NCI-H146 (cell line): ENCODE data around the gene TNNT3.
"Not testable (repeated sequence)": the region's sequence is repeated elsewhere in the genome, so short reads cannot be mapped to it uniquely, and the experiment has no call there.

ENCODE experiments used
- DNase-seq: peaks from one replicate; lab custom pipeline; 2025; lab: John Stamatoyannopoulos, UW

TNNT3 gene

DNA sequence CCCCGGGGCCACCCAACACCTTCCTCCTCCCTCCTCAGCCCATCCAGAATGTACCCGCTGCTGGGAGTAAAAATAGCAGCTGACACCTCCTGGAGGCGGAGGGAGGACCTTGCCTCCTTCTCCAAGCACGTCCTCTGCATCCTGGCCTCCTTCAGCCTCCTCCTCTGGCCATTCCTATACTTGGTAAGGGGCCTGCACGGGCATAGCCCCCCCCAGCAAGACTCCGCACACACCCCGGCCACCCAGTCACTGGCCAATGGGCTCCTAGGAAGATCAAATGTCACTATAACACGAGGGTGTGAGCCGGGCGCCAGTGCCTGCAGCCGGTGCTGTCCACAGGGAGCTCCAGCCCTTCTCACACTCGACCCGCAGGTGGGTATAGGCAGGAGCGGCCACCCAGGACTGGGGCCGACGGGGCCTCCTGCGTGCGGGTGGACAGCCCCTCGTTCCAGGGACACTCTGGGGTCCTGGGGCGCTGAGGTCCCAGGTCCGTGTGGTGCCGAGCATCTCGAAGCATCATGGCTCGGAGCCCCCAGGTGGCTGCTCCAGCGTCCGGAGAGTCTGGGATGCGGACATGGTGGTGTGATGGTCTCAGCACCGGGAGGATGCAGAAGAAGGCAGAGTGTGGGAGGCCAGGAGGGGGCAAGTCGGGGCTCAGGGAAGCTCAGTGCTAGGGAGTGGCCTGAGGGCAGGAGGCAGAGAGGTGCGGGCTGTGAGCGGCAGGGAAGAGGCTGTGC, at the start of gene TNNT3:
TNNT3 (plus strand) TSS at position 313 of the 737 bp plus-strand sequence. CDS start 3,172 bp downstream, outside the sequence.
- no peak for DNase-seq

DNA sequence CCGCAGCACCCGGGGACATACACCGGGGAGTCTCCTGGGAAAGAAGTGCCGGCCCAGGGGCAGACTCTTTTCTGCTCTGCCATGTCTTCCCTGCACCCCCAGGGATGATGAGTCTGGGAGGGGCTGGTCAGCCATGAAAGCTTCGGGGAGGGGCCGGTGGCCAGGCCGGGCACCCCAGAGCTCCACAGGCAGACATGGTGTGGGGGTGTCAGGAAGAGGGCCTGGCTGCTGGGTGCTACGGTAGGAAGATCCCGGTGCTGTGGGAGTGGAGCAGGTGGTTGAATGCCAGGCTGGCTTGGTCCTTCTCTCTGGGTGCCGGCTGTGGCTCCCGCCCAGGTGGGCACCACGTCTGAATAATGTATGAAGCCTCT, 49.2 kb upstream of the TNNT3 start:
- DNase-seq = no peak

DNA sequence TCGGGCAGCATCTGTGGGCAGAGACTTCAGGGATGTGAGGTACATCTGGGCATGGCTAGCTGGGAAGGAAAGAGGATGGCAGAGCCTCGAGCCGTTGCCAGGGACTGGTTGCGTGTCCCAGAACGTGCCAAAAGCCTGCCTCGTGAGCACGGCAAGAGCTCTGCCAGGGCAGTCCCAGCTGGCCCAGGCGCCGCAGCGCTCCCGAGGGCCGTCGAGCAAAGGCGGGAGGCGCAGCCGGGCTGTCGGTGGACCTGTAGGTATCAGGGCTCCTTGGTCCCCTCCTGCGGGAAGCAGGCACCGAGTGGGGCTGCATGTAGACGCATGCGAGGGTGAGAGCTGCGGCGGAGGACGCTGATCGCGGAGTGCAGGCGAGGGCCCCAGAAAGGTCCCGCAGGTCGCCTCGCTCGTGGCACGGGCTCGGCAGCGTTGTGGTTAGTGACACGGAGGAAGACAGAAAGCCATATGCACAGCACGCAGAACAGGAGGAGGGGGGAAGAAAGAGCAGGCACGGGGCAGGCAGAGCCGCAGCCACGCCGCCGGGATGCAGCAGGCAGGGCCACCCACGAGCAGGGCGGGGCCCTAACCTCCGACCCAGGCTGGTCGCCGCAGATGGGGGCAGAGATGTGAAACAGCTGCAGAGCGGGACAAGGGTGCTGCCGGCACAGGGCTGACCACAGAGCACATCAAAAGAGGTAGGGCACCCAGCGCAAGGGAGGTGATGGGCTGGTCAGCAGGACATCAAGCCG, 48.6 kb upstream of the TNNT3 start:
- DNase-seq = no peak

DNA sequence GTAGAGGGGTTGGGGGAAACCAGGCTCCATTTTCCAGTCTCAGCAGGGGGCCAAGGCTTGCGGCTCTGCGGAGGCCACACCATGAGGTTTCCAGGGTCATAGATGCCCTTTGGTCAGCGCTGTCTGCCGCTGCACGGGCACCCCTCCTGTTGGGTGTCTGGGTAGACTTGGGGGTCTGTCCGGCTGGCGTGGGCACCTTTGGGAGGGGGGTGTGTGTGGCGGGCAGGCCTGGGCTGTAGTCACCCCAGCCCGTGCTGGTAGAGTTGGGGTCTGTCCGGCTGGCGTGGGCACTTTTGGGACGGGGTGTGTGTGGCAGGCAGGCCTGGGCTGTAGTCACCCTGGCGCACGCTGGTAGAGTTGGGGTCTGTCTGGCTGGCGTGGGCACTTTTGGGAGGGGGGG, 48.0 kb upstream of the TNNT3 start:
- no peak for DNase-seq

DNA sequence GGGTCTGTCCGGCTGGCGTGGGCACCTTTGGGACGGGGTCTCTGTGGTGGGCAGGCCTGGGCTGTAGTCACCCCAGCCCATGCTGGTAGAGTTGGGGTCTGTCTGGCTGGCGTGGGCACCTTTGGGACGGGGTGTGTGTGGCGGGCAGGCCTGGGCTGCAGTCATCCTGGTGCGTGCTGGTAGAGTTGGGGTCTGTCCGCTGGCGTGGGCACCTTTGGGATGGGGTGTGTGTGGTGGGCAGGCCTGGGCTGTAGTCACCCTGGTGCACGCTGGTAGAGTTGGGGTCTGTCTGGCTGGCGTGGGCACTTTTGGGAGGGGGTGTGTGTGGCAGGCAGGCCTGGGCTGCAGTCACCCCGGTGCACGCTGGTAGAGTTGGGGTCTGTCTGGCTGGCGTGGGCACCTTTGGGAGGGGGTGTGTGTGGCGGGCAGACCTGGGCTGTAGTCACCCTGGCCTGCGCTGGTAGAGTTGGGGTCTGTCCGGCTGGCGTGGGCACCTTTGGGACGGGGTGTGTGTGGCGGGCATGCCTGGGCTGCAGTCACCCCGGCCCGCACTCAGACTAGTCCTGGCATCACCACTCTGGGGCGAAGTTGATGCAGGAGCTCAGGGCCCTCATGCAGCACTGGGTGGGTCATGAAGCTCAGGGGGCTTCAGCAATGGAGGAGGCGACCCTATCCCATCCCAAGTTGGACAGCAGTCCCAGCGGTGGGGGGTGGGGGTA, 47.1 kb upstream of the TNNT3 start:
- no peak for DNase-seq

DNA sequence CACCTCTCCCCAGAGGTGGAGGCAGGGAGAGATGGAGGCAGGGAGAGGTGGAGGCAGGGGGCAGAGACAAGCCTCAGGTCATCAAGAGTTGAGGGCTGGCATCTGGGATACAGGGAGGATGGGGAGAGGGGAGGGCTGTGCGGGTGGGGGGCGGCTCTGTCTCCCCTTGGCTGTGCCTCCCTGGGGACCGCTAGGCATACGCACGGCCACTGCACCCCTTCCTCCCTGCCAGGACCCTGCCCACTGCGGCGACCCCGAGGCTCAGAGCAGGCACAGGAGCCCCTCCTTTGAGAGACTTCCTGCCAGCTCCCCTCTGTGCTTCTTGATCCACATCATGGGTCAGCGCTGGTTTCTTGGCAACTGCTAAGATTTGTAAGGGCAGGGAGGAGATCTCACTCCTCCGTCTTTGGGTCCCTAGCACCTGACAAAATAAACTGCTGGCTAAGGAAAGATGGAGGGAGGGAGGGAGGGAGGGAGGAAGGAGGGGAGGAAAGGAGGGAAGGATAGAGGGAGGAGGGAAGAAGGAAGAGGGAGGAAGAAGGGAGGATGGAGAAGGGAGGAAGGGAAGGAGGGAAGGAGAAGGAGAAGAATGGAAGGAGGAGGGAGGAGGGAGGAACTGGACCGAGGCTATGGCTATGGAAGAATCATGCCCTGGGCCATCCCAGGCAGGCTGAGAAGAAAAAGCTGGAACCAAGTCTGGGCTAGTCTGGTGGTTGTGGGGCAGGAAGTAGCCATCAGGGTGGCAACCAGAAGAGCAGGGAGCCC, 46.3 kb upstream of the TNNT3 start:
- DNase-seq = no peak

DNA sequence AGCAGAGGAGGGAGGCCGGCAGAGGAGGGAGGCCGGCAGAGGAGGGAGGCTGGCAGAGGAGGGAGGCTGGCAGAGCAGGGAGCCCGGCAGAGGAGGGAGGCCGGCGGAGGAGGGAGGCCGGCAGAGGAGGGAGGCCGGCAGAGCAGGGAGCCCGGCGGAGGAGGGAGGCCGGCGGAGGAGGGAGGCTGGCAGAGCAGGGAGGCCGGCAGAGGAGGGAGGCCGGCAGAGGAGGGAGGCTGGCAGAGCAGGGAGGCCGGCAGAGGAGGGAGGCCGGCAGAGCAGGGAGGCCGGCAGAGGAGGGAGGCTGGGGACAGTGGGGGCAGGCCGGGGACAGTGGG, 45.7 kb upstream of the TNNT3 start:
- not testable (repeated sequence) for DNase-seq

DNA sequence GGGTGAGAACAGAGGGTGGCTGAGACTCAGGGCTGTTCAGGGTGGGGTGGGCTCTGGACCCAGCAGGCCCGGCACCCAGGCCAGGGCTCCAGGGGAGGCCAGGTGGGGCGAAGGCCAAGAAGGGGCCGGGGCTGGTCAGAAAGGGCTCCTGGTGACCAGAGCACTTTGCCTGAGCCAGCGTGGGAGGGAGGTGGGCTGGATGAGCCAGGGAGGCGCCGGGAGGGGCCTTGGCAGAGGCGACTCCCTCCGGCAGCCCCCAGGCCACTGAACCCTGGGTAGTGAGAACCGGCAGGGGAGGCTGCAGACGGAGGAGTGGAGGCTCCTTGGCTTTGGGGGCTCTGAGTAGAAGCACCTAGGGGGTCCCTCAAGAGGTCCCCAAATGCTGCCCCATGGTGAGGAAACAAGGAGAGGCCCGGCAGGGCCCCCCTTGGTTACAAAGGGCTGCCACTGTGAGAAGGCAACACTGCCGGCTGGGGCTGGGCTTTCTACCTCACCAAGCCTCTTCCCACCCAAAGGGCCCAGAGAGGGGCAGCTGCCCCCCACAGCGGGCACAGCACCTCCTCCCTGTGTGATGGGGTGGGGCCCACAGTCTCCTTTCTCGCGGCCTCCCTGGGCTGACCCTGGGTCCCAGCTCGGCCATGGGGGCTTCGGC, 44.9 kb upstream of the TNNT3 start:
- DNase-seq = not testable (repeated sequence)

DNA sequence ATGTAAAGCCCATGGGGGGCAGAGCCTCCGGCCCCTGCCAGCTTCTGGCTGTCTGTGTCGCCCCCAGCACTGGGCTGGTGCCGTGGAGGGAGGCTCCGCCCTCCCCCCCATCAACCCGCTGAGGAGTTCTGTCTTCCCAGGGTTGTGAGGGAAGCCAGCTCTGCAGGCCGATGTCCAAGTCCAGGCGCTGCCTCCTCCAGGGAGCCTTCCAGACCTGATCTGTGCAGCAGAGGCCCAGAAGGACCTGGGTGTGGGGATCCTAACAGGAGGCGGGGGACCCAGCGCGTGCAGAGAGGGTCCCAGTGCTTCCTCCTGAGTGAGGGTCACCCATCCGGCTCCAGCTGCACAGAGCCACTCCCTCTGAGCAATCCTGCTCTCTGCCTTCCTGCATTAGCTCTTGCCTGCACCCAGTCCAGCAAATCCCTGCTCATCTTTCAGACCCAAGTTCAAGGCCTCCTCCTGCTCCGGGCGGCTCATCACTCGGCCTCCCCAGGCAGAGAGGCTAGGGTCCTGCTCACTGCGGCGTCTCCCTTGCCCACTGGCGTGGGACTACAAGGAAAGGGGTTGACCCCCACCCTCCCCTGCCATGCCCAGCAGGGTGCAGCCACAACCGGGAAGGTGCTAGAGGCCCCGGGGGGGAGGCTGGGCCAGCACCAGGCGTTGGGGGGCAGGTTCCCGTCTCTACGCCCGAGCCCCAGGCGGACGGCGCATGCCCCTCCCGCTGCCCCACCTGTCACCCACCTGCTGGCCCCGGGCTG, 44.2 kb upstream of the TNNT3 start:
- peak; percentile 23 for DNase-seq

DNA sequence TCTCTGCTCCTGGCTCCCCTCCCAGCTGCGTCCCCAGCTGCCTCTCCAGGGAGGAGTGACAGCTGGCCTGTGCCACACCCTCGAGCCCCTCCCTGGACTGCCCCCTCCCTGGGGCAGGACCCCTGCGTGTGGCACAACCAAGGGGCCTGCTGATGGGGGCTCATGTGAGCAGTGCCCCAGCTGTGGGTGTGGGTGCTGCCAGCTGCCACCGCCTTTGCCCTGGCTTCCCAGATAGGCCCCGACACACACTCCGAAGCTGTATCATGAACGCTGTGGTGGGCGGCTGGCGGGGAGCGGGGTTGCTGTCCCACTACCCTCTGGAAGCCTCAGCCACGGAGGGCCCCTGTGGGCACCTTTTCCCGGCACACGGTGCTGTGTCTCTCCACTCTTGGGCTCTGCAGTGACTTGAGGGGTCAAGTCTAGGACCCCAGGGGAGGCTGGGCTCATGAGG, 43.6 kb upstream of the TNNT3 start:
- DNase-seq = not testable (repeated sequence)

DNA sequence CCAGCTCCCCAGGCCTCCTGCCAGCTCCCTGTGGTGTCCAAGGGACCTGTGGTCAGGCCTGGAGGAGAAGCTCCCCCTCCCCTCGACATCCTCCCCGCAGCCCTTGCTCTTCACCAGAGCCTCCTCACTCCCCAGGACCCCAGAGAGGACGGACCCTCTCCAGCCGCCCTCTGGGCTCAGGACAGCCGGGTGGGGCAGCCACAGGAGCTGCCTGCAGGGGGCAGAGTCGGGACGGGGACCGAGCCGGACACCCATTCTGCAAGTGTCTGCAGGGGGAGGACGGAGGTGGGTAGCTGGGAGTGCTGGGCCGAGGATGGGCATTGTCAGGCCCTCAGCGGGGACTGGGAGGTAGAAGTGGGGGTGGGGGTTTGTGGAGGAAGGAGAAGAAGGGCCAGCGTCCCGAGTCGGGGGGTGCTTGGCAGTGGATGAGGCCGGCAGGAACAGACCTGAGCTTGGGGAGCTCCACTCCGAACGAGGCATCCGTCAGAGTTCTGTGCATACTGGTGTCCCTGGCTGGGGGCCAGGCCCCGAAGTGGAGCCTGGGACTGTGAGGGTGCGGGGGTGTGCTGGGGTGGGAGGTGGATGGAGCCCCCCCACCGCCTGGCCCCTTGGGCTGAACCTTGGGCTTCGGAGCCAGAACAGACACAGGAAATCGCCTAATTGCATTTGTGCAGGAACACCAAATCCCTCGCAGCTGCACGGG, 43.0 kb upstream of the TNNT3 start:
- DNase-seq = no peak

DNA sequence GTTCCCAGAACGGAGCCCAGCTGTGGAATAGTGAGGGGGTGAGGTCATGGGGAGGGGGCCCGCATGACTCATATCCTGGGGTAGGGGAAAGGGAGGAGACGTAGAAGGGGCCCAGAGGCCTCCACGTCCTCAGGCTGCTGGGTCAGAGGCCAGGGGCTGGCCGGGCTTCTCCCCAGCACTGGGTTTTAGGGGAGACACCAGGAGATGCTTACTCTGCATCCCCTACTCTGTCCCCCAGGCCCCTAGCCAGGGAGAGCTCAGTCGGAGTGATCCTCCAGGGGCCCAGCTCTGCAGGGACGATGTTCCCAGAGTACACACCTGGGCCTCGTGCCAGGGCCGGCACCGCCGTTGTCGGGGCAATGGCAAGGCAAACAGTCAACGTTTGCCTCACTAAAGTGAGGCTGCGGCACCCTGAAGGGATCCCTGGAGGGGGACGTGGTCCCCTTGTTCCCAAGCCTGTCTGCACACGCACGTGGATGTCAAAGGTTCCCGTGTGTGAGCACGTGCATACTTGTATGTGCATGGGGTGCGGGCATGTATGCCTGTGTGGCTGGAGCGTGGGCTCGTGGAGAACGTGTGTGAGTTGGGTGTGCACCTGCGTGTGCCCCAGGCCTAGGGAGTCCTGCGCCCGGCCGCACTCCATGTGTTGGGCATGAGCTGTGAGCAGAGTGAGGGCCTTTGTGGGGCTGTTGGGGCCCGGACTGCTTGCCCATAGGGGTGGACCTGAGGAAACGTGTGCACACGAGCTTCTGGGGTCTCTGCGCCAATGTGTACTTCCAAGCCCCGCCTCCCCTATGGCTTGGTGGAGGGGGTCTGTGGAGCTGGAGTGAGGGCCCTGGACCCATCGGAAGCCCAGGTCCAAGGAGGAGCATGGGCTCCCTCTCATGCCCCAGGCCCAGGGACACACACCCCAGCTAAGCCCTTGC, 42.0 kb upstream of the TNNT3 start:
- DNase-seq = no peak

DNA sequence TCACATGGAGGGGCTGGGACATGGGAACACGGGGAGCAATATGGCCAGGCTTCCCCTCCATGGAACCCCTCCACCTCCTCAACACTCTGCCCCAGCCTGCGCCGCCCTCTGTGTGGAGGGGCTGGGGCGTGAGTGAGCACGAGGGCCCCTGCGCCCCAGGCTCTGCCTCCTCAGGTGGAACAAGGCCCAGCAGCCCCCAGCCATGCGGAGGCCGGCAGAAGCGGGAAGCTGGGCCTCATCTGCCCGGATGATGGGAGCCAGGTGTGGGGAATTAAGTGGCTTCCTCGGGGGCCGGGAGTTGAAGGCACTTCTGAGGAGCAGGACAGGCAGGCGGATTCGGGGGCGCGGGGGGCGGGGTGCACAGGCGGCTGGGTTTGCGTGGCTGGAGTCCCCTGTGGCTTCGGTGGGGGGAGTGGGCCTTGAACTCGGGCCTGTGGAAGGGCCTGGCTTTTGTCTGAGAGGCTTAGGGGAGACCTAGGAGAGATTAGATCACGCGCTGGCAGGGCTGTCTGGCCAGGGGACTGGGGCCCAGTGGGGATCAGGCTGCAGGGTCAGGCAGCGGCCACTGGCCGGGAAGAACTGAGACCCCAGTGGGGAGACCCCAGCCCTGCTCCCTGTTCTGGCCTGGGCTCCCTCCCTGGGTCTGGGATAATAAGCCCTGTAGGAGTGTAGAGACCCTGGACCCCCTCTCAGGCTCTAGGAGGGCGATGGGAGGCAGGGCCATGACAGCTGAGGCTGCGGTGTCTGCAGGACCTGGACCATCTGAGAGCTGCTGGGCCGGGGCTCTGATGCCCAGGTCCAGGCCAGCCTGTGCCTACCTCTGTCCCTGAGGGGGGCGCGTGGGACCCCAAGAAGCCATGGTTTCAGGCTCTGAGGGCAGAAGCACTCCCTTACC, 41.1 kb upstream of the TNNT3 start:
- no peak for DNase-seq

DNA sequence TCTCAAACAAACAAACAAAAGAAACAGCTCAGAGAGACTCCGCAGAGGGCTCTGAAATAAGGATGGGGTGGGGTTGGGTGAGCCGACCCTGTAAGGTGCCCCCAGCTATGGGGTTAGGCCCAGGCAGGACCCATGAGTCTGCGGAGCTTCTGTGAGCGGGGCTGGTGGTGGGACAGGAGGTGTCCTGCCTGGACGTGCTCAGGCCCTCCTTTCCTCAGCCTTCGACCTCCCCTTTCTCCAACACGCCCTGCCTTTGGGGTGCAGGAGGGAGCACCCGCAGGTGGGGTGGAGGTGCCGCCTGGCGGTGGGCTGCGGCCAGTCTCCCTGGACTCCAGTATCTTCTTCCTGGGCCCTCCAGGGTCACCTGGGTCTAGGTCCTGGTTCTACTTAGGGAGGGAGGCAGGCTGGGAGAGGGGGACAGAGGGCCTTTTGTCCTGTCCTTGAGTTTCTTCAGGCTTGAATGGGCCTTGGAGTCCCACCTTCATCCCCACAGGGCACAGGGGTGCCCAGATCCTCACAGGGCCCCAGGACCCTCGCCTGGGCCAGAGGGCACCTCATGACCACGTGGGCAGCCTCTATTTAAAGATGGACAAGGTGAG, 40.1 kb upstream of the TNNT3 start:
- no peak for DNase-seq

DNA sequence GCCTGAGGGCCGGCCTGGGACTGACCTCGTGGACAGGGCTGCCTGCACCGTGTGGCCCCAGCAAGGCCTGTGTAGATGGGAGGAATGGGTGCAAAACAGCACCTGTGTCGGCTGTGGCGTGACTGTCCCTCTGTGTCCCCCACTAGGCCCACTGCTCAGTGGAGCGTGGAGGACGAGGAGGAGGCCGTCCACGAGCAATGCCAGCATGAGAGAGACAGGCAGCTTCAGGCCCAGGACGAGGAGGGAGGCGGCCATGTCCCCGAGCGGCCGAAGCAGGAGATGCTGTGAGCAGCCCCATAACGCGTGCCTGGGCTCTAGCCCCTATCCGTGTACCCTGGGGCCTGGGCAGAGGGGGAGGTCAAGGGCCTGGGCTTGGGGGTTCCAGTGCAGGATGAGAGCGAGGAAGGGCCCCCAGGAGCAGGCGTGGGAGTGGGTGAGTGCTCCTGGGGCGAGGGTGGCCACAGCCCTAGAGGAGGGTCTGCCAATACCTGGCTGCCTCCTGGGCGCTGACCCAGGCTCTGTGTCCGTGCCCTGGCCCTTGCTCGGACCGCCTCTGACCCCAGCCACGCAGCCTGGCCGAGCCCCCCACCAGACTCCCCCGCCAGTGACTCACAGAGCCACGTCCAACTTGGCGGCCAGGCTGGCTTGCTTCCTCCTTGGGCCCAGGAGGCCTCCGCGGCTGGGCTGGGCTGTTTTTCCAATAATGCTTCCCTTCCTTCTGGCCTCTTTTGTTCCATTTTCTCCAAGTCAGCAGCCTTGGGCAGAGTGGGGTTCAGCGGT, 39.4 kb upstream of the TNNT3 start:
- no peak for DNase-seq

DNA sequence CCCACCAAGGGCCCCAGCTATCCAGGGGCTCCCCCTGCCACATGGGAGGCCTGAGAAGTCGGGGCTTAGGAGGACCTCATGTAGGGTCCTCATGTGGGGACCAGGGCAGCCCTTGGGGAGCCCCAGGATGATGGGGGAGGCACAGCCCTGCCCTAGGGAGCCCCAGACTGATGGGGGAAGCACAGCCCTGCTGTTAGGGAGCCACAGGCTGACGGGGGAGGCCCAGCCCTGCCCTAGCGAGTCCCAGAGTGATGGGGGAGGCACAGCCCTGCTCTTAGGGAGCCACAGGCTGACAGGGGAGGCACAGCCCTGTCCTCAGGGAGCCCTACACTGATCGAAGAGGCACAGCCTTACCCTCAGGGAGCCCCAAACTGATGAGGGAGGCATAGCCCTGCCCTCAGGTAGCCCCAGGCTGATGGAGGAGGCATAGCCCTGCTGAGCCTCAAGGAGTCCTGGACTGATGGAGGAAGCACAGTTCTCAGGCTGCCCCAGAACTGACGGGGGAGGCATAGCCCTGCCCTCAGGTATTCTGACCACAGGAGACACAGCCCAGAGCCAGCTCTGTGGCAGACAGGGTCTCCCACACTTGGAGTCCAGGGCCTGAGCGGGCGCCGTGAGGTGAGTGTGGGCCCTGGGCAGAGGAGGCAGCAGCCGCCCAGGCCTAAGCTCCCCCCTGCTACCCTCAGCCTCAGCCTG, 38.6 kb upstream of the TNNT3 start:
- no peak for DNase-seq
